OCI-LY3 (cell line): ENCODE results near the gene WBP2.

Experiments
- H2AFZ ChIP-seq: fragments of 200-600, 300-600 bp; shearing (Covaris generic); 2 replicates; pipeline ENCODE4 v1.6.0; 2014; ENCODE audit warnings: antibody characterized with exemption, low read depth, low read length
- H3K27ac ChIP-seq: fragments of 200-600, 300-600 bp; sonication (generic); 2 replicates; pipeline ENCODE4 v1.5.1; 2014; ENCODE audit warnings: mild to moderate bottlenecking, low read length, moderate library complexity, mixed read lengths
- H3K27me3 ChIP-seq: fragments of 200-600, 300-600 bp; sonication (generic); 2 replicates; pipeline ENCODE4 v1.6.1; 2014; ENCODE audit warnings: low read depth, low read length, mixed read lengths
- H3K36me3 ChIP-seq: fragments of 200-600, 300-600 bp; sonication (generic); replicated peaks from 2 replicates; pipeline ENCODE3; 2014; ENCODE audit warnings: low read depth, low read length, mixed read lengths
- H3K4me1 ChIP-seq: fragments of 300-600, 200-600 bp; sonication (generic); 2 replicates; pipeline ENCODE4 v1.6.1; 2014; ENCODE audit warnings: low read length, mixed read lengths
- H3K4me2 ChIP-seq: fragments of 200-600, 300-600 bp; sonication (generic); 2 replicates; pipeline ENCODE4 v1.6.1; 2014; ENCODE audit warnings: low read length, mixed read lengths
- H3K4me3 ChIP-seq: fragments of 300-600, 200-600 bp; sonication (generic); 2 replicates; pipeline ENCODE4 v1.5.1; 2014; ENCODE audit warnings: antibody characterized with exemption, mild to moderate bottlenecking, low read length, moderate library complexity
- H3K79me2 ChIP-seq: fragments of 300-600, 200-600 bp; shearing (Covaris generic); 2 replicates; pipeline ENCODE4 v1.6.1; 2014; ENCODE audit warnings: mild to moderate bottlenecking, low read length, mixed read lengths
- H3K9ac ChIP-seq: fragments of 300-600, 200-600 bp; shearing (Covaris generic); 2 replicates; pipeline ENCODE4 v1.6.0; 2014; ENCODE audit warnings: mild to moderate bottlenecking, low read length, moderate library complexity
- H3K9me3 ChIP-seq: fragments of 200-600, 300-600 bp; shearing (Covaris generic); 2 replicates; pipeline ENCODE4 v1.6.1; 2014; ENCODE audit warnings: low read length, mixed read lengths; ENCODE audit not compliant: insufficient read depth
- H4K20me1 ChIP-seq: fragments of 200-600, 300-600 bp; sonication (generic); 2 replicates; pipeline ENCODE4 v1.6.1; 2016; ENCODE audit warnings: low read length, mixed read lengths; ENCODE audit not compliant: insufficient read depth
- TF ChIP-seq, protein P1 (sequence below): fragments of 200-600, 300-600 bp; sonication (generic); IDR thresholded peaks from 2 replicates; pipeline ENCODE4 v1.5.1; 2014; ENCODE audit warnings: antibody characterized with exemption, low read length, low read depth

The WBP2 gene

DNA sequence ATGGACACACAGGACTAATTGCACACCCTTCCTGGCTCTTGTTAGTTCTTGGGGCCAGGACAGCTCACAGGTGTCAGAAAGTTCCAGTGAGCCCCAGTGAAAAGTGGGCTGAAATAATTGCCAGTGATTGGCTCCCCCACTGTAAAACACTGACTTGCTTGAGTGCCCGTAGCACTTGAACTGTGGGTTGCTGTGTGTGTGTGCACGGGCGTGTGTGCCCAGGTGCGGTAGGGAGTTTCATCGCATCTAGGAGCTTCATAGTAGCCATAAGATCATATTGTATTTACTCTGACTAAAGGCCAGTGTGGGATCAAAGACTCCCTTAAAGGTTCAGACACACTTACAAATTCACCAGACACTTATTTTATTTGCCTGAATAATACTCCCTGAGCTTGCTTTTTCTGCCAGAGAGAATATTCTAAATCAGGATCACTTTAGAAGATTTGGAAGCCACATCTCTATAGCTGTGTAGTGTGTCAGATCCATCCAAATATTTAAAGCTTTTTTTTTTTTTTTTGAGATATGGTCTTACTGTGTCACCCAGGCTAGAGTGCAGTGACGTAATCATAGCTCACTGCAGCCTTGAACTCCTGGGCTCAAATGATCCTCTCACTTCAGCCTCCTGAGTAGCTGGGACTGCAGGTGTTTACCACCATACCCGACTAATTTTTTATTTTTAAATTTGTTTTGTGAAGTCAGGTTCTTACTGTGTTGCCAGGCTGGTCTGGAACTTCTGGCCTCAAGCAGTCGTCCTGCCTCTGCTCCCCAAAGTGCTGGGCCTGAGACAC lies 59.1 kb downstream of the WBP2 start:
- no peak overlapping the region for H2AFZ ChIP-seq
- H3K4me3 ChIP-seq, result no peak overlapping the region
- no peaks in the 10 kb centered on the region for H3K9me3 ChIP-seq
- H4K20me1 ChIP-seq, result no peaks in the 10 kb centered on the region
- no peak overlapping the region for H3K27ac ChIP-seq
- no peaks in the 10 kb centered on the region for H3K27me3 ChIP-seq
- no peak overlapping the region for H3K9ac ChIP-seq
- peaks cover 56% of the 10 kb centered on the region for H3K36me3 ChIP-seq
- TF ChIP-seq, protein P1, sequence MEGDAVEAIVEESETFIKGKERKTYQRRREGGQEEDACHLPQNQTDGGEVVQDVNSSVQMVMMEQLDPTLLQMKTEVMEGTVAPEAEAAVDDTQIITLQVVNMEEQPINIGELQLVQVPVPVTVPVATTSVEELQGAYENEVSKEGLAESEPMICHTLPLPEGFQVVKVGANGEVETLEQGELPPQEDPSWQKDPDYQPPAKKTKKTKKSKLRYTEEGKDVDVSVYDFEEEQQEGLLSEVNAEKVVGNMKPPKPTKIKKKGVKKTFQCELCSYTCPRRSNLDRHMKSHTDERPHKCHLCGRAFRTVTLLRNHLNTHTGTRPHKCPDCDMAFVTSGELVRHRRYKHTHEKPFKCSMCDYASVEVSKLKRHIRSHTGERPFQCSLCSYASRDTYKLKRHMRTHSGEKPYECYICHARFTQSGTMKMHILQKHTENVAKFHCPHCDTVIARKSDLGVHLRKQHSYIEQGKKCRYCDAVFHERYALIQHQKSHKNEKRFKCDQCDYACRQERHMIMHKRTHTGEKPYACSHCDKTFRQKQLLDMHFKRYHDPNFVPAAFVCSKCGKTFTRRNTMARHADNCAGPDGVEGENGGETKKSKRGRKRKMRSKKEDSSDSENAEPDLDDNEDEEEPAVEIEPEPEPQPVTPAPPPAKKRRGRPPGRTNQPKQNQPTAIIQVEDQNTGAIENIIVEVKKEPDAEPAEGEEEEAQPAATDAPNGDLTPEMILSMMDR, result no peak
- peaks cover 37% of the 10 kb centered on the region for H3K79me2 ChIP-seq
- peaks cover 24% of the 10 kb centered on the region for H3K4me1 ChIP-seq
- no peak overlapping the region for H3K4me2 ChIP-seq
